ENCODE measurements around the gene TMEM187.
"Not testable (repeated sequence)": the region's sequence is repeated elsewhere in the genome, so short reads cannot be mapped to it uniquely, and the experiment has no call there.

Gene TMEM187

DNA sequence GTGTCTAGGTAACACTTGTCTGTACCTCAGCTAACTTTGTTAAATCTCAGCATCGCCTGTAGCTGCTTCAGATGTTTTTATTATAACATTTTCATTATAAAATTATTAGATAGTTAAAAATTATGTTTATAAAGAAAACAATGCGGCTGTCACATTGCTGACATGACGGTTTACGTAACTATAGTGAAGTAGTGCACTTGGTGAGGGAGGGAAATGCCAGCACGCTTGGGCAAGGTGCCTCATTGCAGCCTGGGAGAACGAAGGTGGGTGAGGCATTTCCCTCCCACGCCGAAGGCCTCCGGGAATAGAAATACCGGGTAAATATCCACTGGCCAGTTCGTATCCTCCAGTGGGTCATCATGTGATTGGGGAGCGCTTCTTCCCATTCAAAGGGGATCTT lies 15.9 kb downstream of the TMEM187 start:
- no peak overlapping the region for H3K27ac ChIP-seq
- TF ChIP-seq ZFX (IDR thresholded peaks at IDR 0.05), result no peak
- no peak for TF ChIP-seq CTCF (conservative IDR thresholded peaks at IDR 0.05)

DNA sequence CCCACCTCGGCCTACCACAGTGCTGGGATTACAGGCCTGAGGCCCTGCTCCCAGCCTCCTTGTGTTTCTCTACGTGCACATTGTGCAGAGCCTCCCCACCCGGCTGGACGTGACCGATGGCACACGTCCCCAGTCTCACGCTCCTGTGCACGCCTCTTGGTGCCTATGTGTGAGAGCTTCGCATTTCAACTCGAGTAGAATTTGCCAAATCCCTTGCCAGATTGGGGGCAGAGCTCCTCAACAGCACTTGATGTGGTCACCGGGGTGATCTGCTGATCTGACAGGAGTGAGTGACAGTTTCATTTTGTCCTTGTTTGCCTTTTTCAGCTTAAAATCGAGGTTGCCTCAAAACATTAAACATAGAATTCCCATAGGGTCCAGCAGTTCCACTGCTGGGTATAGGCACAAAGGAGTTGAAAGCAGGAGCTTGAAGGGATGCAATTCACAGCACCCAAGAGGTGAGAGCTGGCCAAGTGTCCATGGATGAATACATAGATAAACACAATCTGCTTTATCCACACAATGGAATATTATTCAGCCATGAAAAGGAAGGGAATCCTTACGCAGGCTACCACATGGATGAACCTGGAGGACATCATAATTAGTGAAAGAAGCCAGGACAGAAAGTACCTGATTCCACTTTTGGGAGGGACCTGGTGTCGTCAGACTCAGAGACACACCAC lies 17.6 kb downstream of the TMEM187 start:
- H3K27ac ChIP-seq, result no peak overlapping the region
- TF ChIP-seq ZFX (IDR thresholded peaks at IDR 0.05) (no peak), CTCF (conservative IDR thresholded peaks at IDR 0.05) (no peak)

DNA sequence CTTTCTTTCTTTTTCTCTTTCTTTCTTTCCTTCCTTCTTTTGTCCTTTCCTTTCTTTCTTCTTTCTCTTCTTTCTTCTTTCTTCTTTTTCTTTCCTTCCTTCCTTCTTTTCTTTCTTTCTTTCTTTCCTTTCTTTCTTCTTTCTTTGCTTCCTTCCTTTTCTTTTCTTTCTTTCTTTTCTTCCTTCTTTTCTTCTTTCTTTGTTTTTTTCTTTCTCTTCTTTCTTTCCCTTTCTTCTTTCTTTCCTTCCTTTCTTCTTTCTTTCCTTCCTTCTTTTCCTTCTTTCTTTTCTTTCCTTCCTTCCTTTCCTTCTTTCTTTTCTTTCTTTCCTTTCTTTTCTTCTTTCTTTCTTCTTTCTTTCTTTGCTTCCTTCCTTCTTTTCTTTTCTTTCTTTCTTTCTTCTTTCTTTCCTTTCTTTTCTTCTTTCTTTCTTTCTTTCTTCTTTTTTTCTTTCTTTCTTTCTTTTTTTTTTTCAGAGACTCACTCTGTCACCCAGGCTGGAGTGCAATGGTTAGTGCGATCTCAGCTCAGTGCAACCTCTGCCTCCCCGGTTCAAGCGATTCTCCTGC lies 18.5 kb downstream of the TMEM187 start:
- TF ChIP-seq ZFX (IDR thresholded peaks at IDR 0.05), result no peak
- no peak for TF ChIP-seq CTCF (conservative IDR thresholded peaks at IDR 0.05)
- no peak overlapping the region for H3K27ac ChIP-seq

- H3K27ac ChIP-seq, result no peak overlapping the region
- TF ChIP-seq ZFX (IDR thresholded peaks at IDR 0.05) (no peak), CTCF (conservative IDR thresholded peaks at IDR 0.05) (no peak)
Measured at GRCh38 chrX:153992180-153992579, 19.6 kb downstream of the TMEM187 start.

- H3K27ac ChIP-seq, result no peak overlapping the region
- TF ChIP-seq CTCF (conservative IDR thresholded peaks at IDR 0.05), result no peak
- TF ChIP-seq ZFX (IDR thresholded peaks at IDR 0.05), result no peak
Measured at GRCh38 chrX:153993079-153993478, 20.5 kb downstream of the TMEM187 start.

DNA sequence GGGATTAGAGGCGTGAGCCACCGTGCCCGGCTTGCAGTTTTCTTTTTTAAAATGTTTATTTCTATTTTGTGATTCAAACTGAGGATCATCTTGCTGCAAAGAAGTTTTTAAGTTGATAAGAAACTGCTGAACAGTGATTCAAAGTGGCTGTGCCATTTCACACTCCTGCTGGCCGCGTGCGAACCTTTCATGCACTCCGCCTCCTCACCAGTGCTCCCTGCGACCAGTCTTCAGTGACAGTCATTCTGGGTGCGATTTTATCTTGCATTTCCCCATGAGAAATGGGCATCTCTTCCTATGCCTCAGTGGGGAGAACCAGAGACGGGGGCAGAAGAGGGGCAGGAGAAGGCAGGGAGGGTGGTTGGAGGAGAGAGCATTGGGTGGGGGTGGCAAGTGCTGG lies 21.4 kb downstream of the TMEM187 start:
- H3K27ac ChIP-seq, result no peak overlapping the region
- no peak for TF ChIP-seq ZFX (IDR thresholded peaks at IDR 0.05)
- TF ChIP-seq CTCF (conservative IDR thresholded peaks at IDR 0.05), result no peak

DNA sequence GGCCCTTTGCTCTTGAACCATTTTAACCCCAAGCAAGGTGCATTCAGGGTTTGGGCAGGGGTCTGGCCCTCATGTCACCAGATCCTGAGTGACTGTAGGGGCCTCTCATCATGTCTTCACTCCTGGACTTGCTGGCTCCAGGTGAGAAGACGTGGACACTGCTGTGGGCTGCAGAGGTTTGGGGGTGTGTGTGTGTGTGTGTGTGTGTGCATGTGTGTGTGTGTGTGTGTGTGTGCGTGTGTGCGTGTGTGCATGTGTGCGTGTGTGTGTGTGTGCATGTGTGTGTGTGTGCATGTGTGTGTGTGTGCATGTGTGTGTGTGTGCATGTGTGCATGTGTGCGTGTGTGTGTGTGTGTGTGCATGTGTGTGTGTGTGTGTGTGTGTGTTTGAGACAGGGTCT lies 21.8 kb downstream of the TMEM187 start:
- H3K27ac ChIP-seq, result not testable (repeated sequence)

GRCh38 chrX:153995504-153995903 lies 22.9 kb downstream of the TMEM187 start:
- TF ChIP-seq CTCF (conservative IDR thresholded peaks at IDR 0.05), result no peak
- no peak for TF ChIP-seq ZFX (IDR thresholded peaks at IDR 0.05)
- H3K27ac ChIP-seq, result no peak overlapping the region
